HG03045 (cell line): ENCODE data around the gene CCR6.

Source experiments
- ATAC-seq: cut with Tn5 transposase; IDR thresholded peaks from one replicate; pipeline ENCODE4 v1.9.1; 2021; ENCODE audit warnings: mild to moderate bottlenecking, moderate library complexity; ENCODE audit not compliant: unreplicated experiment

Gene CCR6

DNA sequence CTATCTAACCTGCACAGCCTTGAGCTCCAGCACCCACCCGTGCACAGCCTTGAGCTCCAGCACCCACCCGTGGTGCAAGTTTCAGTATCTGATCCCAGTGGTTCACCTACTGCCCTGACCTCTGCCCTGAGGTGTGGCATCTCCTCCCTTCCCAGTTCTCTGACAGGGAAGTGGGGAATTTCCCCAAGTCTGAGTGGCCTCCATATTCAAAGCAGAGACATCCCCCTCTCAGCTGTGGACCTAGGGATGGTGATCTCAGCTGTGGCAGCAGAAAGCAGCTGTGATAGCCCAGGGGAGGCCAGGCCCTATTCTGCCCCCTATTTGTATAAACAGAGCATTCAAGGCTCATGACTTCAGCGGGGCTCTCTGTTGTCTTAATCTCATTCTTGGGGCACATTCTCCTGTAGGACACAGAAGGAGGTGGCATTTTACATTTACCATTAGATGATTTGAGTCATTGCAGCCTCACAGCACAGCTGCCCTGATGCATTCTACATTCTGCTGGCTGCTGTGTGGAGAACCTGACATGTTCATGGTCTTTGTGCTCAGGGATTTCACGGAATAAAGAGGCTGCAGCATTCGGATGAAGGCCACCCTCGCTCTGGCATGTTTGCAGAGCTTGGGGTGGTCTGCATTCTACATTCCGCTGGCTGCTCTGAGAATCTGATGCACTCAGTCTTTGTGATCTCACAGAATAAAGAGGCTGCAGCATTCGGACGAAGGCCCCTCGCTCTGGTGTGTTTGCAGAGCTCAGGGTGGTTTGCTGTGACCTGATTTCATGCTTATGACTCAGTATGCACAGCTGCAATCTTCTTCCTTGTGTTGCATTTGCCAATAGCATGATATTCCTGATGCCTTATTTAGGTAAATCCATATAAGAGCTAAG, 17.9 kb downstream of the CCR6 start:
- ATAC-seq = no peak

DNA sequence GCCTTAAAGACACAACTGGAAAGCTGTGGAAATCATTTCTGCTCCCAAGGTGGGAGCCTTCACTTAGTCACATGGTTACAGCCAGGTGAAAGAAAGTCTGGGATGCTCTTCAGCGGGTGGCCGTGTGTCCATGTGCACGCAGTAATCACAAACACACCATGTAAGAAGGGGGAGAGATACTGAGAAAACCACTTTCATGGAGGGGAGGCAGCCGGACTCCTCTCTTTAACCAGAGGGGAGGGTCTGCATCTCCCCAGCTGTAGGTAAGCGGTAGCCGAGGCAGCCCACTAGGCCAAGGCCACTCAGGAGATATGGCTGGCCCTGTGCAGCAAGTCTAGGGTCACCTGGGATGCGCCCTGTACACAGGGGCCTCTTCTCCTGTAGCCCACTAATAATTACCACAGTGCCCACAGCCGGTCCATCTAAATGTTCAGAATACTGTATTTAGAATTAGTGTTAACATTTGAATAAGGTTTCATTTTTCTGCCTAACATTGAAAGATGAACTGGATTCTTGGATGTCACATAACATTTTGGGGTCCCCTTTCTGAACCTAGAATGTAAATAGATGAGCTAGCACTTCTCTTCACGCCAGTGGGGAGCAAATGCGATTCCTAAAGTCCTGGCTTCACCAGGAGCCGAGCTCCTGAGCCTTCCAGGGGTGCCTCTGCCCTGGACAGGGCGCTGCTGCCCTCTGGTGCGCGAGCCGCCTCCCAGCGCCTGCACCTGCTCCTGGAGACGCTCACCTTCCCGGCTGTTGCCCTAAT, 19.0 kb downstream of the CCR6 start:
- peak; percentile 71 for ATAC-seq

DNA sequence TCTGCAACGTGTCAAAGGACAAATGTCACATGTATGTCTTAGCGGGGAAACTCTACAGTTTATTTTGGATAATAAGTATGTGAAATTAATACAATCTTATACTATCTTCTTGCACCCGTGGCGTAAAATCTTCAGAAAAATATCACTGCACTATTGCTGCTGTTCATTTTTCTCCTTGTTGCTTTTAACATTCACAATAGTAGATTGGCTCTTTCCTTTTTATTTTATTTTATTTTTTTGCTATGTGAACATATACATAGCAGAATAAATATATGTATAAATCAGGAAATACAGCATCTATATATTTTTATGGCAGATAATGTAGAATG, 19.5 kb downstream of the CCR6 start:
- no peak for ATAC-seq

DNA sequence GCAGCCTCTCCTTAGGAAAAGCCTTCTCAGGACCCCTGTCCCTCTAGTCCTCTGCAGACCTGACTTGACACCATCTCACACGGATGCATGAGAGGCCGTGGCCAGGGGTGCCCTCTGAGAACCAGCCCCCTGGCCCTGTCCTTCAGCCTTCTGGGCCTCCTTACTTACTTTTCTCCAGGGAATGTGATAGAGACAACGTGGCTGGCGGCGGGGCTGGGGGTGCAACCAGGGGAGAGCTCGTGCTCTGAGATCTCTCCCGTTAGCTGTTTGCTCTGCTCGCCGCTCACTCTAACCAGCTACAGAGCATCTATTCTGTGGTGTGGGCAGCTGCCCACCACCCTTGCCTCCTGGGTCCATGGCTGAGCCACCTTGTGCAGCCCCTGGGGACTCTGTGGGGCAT, 20.1 kb downstream of the CCR6 start:
- ATAC-seq = no peak

DNA sequence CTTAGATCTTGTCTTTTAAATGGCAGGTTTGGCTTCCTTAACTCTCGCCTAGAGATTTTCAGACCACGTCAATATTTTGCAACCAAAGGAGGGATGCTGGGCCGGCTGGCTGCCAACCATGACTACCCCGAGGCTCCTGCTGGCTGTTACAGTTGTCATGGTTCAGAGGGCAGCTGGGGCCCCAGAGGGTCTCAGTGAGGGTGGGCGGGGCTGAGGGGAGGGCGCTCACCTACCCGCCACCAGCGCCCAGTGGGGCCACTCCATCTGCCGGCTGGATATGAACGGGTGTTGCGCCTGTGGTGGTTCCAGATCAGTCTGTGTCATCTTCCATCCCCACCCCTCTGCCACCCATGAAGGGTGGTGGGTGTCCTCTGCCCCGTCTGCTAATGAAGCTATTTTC, 22.6 kb downstream of the CCR6 start:
- no peak for ATAC-seq

DNA sequence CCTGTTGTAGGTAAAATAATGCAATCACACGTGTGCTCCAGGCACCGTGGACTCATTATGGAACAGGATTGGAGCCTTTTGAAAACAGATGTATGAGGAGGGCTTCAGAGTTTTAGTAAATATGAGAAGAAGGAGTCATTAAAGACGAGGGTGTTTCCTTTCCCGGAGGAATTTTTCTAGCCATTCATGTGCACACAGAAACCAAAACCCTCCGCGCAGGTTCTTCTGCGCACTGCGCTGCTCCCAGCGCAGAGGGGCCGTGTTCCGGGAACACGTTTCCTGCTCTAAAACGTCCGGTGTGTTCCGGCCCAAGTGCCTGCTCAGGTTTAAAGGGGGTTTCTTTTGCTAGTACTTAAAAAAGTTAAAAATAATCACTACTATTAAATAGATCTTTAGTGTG, 23.2 kb downstream of the CCR6 start:
- no peak for ATAC-seq

DNA sequence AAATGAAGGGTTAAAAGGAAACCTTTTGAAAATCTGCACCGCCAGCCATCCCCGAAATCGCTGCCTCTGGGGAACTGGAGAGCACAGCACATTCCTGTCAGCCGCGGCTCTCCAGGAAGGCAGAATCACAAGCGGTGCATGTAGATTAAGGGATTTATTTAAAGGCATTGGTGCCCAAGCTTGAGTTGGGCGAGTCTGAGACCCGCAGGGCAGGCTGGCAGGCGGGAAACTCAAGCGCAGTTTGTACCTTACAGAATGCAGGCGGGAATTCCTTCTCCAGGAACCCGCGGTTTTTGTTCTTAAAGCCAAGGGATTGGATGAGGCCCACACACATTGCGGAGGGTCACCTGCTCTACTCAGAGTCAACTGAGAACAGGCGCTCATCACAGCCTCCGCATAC, 24.1 kb downstream of the CCR6 start:
- no peak for ATAC-seq

DNA sequence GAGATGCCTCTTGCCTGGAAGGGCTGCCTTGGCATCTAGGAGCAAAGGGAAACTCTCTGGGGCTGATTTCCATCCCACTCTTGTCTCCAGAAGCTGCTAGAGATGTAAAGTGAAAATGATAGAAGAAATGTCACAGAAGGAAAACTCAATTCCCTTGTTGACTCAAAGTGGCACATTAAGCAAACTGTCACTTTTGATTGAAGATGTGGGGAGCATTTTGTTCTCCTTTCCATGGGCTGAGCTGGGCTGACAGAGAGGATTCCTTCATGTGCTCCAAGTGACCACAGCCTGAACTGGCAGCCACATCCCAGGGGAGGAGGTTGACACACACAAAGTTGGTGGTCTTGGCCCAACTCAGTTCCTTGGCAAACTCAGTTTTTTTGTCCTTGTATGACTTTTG, 25.1 kb downstream of the CCR6 start:
- ATAC-seq = no peak

DNA sequence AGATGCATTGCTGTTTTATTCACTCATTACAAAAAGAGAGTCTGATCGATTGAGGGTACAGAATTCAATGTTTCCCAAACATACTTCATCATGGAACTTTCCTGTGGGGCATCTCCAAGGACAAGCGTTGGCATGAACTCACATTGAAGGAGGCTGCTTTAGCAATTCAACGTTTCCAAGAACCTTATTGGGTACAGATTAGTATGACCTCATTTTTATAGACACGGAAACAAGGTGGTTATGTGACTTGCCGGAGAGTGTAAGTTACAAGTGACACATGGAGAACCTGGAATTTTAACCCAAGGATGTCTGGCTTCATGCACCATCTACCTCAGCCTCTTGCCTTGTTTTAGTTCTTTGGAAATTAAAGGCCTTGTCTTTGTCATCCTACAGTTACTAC, 26.1 kb downstream of the CCR6 start:
- no peak for ATAC-seq

DNA sequence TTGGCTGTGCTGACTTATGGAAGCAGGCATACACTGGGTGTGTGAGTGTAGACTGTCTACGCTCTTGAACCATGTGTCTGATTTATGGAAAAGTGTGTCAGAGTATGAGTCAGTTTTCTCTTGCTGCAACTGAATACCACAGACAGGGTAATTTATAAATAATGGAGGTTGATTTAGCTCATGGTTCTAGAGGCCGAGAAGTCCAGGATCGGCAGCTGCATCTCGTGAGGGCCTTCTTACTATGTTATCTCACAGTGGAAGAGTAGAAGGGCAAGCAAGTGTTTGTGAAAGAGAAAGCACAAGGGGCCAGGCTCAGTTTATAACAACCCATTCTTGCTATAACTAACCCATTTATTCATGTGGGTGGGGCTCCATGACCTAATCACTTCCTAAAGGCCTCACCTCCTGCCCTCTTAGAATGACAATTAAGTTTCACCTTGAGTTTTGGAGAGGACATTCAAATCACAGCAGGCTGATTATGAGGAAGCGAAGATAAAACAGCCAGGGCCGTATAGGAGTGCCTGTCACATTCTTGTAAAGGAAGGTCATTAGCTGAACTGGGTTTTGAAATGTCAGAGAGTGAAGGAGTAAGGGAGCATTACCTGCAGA, 28.1 kb downstream of the CCR6 start:
- peak; percentile 48 for ATAC-seq

DNA sequence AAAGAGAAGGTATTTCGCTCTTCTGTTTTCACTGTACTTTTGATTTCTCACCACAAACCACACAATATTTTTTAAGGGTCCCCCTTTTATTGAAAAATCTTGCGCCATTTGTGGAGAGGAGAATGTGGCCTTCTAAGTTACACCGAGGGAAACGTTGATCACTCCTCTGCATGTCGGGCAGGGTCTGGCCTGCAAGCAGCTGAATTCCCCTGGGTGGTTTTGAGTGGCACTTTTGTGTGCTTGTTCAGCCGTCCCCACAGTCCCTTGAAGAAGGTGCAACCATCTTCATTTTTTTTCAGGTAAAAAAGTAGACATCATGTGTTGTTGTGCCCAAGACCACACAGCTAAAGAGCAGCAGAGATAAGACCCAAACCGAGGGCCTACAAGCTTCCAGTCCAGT, 28.8 kb downstream of the CCR6 start:
- no peak for ATAC-seq

DNA sequence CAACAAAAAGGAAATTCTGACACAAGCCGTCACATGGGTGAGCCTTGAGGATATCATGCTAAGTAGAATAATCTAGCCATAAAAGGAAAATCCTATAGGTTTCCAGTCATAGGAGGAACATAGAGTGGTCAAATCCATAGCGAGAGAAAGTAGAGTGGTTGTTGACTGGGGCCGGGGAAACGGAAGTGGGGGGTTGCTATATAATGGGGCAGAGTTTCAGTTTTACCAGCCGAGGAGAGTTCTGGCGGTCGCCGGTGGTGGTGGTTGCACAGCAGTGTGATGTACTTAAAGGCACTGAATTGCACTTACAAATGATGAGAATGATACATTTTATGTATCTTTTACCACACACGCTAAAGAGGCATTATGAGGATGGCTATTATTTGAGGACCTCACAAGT, 30.0 kb downstream of the CCR6 start:
- ATAC-seq = peak; percentile 40

DNA sequence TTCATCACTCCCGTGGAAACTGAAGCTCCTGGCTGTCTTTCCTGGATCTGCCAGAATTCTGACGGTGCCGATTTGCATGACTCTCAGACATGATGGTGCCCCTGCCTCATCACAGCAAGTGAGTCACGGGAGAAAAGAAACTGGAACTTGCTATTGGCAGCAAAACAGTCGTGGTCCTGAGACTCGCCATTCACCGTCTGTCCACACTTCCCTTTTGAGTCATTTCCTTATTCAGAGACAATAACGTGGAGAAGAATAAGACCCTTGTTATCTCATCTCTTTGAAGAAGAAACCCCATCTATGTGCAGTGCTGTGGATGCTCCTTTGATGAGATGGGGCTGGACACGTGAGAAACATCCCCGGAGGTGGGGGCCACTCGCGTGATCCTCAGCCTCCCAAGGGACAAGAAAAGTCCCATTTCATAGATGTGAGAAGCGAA, 30.6 kb downstream of the CCR6 start:
- ATAC-seq = peak; percentile 73

DNA sequence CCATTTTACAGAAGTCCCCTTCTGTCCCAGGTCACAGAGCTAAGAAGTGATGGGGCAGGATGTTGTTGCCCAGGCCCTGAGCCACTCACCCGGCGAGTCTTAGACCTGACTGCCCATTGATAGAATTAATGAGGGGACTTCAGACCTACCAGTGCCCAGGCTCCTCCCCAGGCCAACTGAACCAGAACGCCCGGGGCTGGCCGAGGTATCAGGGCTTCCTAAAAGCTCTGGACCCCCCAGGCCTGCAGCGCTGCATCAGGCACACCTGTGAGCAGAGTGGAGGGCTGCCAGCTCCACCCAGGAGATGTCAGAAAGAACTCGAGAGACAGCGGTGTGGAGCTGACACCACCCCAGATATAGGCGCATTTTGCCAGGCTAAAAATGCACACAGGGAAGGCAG, 31.4 kb downstream of the CCR6 start:
- ATAC-seq = no peak

DNA sequence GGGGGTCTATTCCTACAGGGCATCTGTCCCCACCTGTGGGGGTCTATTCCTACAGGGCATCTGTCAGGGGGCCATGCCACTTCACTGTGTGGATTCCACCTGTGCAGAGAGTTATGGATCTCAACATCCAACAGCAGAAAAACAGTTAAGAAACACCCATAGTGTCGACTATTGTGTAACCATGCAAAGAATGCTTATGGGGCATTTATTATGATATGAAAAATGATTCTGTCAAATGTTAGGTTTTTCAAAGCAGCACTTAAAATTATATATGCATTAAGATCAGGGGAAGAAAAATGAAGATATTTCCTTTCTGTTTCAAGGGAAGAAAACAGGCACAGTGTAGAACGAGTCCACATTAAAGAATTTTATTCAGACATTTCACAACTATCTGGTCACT, 32.0 kb downstream of the CCR6 start:
- no peak for ATAC-seq

DNA sequence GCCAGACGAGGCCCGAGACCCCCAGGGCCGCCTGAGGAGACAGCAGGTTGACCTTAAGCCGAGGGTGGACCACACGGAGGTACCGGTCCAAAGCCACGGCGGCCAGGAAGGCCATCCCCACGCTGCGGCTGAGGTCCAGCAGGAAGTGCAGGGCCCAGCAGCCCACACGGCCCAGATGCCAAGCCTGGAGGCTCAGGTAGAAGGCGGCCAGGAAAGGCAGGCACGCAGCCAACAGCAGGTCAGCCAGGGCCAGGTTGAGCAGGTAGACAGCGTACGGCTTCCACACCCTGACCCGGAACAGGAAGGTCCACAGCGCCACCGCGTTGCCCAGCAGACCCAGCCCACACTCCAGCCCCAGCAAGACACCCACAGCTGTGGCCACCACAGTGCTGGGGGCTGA, 34.5 kb downstream of the CCR6 start:
- ATAC-seq = no peak

DNA sequence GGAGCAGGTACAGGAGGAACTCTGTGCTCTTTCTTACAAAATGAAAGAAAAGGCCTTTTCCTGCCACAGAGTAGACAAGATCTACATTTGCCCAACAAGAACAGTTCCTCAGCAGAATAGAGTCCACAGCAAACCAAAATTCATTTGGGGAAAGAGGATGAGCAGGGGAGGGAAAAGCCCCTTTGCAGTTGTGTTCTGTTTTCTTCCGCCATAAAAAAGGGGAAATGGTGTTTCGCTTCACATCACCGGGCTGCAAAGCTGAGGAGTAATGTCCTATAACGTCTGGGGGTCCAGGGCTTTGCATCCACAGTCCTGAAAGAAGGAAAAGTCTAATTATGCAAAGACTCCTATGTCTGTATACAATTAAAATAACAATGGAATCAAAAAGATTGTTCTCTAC, 35.0 kb downstream of the CCR6 start, which contains the start of gene GPR31:
TSS of gene GPR31 (minus strand) at position 118 of the 400 bp plus-strand sequence. CDS start 149 bp downstream, outside the sequence.
- no peak for ATAC-seq

DNA sequence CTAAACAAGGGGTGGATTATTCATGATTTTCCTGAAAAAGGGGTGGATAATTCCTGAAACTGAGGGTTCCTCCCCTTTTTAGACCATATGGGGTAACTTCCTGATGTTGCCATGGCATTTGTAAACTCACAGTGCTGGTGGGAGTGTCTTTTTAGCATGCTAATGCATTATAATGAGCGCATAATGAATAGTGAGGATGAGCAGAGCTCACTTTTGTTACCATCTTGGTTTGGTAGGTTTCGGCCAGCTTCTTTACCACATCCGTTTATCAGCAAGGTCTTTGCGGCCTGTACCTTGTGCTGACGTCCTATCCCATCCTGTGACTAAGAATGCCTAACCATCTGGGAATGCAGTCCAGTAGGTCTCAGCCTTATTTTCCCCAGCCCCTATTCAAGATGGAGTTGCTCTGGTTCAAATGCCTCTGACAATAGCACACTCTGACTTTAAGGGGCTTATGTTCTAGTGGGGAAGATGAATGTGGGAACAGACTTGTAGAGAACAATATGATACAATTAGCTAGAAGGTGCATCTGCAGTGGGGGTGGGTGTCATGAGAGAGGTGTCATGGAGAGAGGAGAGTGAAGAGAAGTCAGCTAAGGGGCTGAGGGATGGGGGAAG, 39.1 kb downstream of the CCR6 start:
- ATAC-seq = no peak

DNA sequence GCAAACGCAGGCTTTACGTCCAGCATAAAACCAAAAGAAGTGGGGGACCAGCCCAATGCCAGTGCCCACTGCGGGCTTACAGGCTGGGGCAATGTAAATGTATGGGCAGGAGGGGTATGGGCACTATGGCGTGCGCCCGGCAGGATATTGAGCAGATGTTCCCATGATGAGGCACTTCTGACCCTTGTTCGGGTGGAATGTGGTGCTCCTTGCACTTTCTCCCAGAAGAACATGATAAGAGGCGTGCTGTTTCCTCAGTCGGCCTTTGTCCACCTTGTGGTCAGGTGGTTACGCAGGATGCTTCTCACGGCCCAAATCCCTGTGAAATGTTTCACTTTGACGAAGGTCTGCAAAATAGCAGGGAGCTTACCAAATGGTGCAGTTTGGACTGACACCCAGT, 39.7 kb downstream of the CCR6 start:
- no peak for ATAC-seq

DNA sequence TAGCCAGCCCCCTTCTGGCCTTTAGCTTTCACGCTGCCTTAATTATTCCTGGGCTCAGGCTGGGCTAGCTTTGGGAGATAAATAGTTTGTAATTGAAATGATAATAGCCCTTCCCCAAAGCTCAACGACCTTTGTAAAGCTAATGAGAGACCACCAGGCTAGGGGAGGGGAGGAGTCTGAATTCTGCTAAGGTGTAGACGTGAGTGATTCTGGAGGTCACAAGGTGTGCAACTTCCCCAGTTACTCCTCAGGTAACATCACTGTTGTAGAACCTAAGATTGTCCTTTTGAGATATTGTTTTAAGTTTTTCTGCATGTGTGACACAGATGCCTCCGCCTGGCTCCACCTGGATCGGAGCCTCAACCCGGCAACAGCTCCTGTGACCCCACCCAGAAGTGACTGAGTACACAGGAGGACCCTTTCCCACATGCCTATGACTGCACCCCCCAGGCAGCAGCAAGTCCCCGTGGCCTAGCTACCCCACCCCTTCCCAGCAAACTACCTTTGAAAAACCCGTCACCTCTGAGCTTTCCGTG, 40.6 kb downstream of the CCR6 start:
- no peak for ATAC-seq

DNA sequence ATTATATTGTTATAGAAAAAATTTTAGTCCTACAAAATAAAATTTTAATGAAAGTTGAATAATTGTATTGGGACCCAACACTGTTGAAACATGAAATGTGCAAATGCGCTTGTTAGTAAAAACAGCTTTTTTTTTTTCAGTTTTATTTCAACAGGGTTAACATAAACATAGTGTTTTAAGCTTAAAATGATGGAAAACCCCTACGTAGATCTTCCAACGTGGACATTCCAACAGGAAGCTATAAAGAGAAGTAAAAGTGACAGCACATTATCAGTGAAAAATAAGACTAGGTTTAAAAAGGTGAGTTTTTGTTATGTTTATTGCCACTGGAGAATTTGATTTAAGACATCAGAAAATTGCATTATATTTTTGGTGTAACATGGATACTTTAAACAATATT, 41.4 kb downstream of the CCR6 start:
- ATAC-seq = no peak
